ENCODE measurements around the gene TBL3.

GRCh38 chr16:2009791-2010510 is 38.1 kb downstream of the TBL3 start, which contains the start of gene ZNF598:
- no peak for TF ChIP-seq CTCF (IDR thresholded peaks at IDR 0.05; ENCODE audit: borderline replicate concordance, extremely low read depth, low read length, poor library complexity, severe bottlenecking)
- no peak for TF ChIP-seq EZH2 (IDR thresholded peaks at IDR 0.05; ENCODE audit: borderline replicate concordance, low read depth, low read length, severe bottlenecking)
